ENCODE measurements around the gene ZBTB42. TPM values are rescaled to one million over a fixed set of nuclear protein-coding genes. Genes with fewer than 3 reads are reported as not detected.
"Not testable (repeated sequence)": the region's sequence is repeated elsewhere in the genome, so short reads cannot be mapped to it uniquely, and the experiment has no call there.

Gene ZBTB42
- total and polyA plus RNA-seq, 7 donors = 1.5 to 5.5 (median 4.2) TPM

GRCh38 chr14:104830781-104831180 is 29.9 kb downstream of the ZBTB42 start:
- TF ChIP-seq POLR2A (IDR thresholded peaks at IDR 0.05) (no peak), CTCF (IDR thresholded peaks at IDR 0.05) (no peak), POLR2AphosphoS5 (IDR thresholded peaks at IDR 0.05) (no peak)
- WGBS, 2 donors = 77 to 78% methylated on average over 9 of the region's 9 CpGs
- no peak overlapping the region for H3K27ac ChIP-seq
- no peak overlapping the region for H3K4me3 ChIP-seq
- intact Hi-C loops (cut with DNase I) = no loop called here
- no peaks in the 10 kb centered on the region for H3K9me3 ChIP-seq
- H3K27me3 ChIP-seq = peaks cover 0 to 3% (median 0%) of the 10 kb centered on the region in 3 donors
- H3K36me3 ChIP-seq = no peaks in the 10 kb centered on the region
- DNase-seq = peak; percentile 47
- H3K4me1 ChIP-seq = peaks cover 0 to 21% (median 19%) of the 10 kb centered on the region in 4 donors

- WGBS, 2 donors = 94 to 95% methylated on average over 40 to 41 of the region's 41 CpGs
- DNase-seq = peak; percentile 29
- H3K27me3 ChIP-seq; H3K4me1 ChIP-seq; intact Hi-C loops (cut with DNase I); H3K9me3 ChIP-seq; H3K27ac ChIP-seq; H3K36me3 ChIP-seq; H3K4me3 ChIP-seq: not testable (repeated sequence)
Measured at GRCh38 chr14:104836171-104836935, 35.5 kb downstream of the ZBTB42 start.

GRCh38 chr14:104841730-104842129 is 40.8 kb downstream of the ZBTB42 start:
- intact Hi-C loops (cut with DNase I) = no loop called here
- Histone ChIP-seq H3K4me1 (peaks cover 0 to 19% (median 18%) of the 10 kb centered on the region in 4 donors), H3K27me3 (peaks cover 14 to 40% (median 25%) of the 10 kb centered on the region in 3 donors), H3K4me3 (no peak overlapping the region), H3K27ac (no peak overlapping the region), H3K9me3 (no peaks in the 10 kb centered on the region), H3K36me3 (no peaks in the 10 kb centered on the region)
- WGBS, 2 donors = 75 to 88% methylated on average over 1 of the region's 1 CpG
- TF ChIP-seq POLR2A (IDR thresholded peaks at IDR 0.05) (no peak), POLR2AphosphoS5 (IDR thresholded peaks at IDR 0.05) (no peak), CTCF (IDR thresholded peaks at IDR 0.05) (no peak), EP300 (IDR thresholded peaks at IDR 0.05) (no peak)
- no peak for DNase-seq

- peaks cover 14 to 53% (median 34%) of the 10 kb centered on the region in 3 donors for H3K27me3 ChIP-seq
- no peaks in the 10 kb centered on the region for H3K9me3 ChIP-seq
- peak overlapping the region in 2 of 4 donors; percentile 44 to 46 for H3K4me3 ChIP-seq
- H3K27ac ChIP-seq = no peak overlapping the region
- no peaks in the 10 kb centered on the region for H3K36me3 ChIP-seq
- whole genome bisulfite sequencing, 2 donors = 41 to 52% methylated on average over 13 of the region's 13 CpGs
- intact Hi-C loops (cut with DNase I) = no loop called here
- H3K4me1 ChIP-seq = peaks cover 0 to 19% (median 18%) of the 10 kb centered on the region in 4 donors
- TF ChIP-seq EP300 (IDR thresholded peaks at IDR 0.05) (no peak), POLR2AphosphoS5 (IDR thresholded peaks at IDR 0.05) (no peak), POLR2A (IDR thresholded peaks at IDR 0.05) (no peak), CTCF (IDR thresholded peaks at IDR 0.05) (no peak)
- peak; percentile 59 for DNase-seq
Measured at GRCh38 chr14:104843006-104843405, 42.1 kb downstream of the ZBTB42 start.

GRCh38 chr14:104843442-104844305 is 42.8 kb downstream of the ZBTB42 start:
- intact Hi-C loops (cut with DNase I) = no loop called here
- DNase-seq = peak; percentile 65
- WGBS, 2 donors = 1 to 2% methylated on average over 69 of the region's 69 CpGs

More at GRCh38 chr14:104843442-104844305, 42.8 kb downstream of the ZBTB42 start:
- TF ChIP-seq EP300 (IDR thresholded peaks at IDR 0.05) (no peak), POLR2A (IDR thresholded peaks at IDR 0.05) (no peak), CTCF (IDR thresholded peaks at IDR 0.05) (no peak), POLR2AphosphoS5 (IDR thresholded peaks at IDR 0.05) (no peak)
- H3K36me3 ChIP-seq = no peaks in the 10 kb centered on the region
- peaks cover 0 to 19% (median 18%) of the 10 kb centered on the region in 4 donors for H3K4me1 ChIP-seq
- H3K4me3 ChIP-seq = peak overlapping the region in 3 of 4 donors; percentile 31 to 46 (median 44)
- H3K9me3 ChIP-seq = no peaks in the 10 kb centered on the region
- no peak overlapping the region for H3K27ac ChIP-seq
- H3K27me3 ChIP-seq = peaks cover 14 to 56% (median 34%) of the 10 kb centered on the region in 3 donors
